ENCODE data around the gene TRIOBP.

Gene TRIOBP

GRCh38 chr22:37731804-37732471, 35.1 kb downstream of the TRIOBP start:
- DNase-seq (ENCODE audit: low spot score), result no peak

GRCh38 chr22:37732699-37733607, 36.1 kb downstream of the TRIOBP start:
- DNase-seq (ENCODE audit: low spot score), result no peak

- DNase-seq (ENCODE audit: low spot score), result no peak
Observed at GRCh38 chr22:37733625-37734401, 37.0 kb downstream of the TRIOBP start.

- no peak for DNase-seq (ENCODE audit: low spot score)
Observed at GRCh38 chr22:37734402-37734700, 37.5 kb downstream of the TRIOBP start.

- peak; percentile 79 for DNase-seq (ENCODE audit: low spot score)
Observed at GRCh38 chr22:37734964-37735451, 38.2 kb downstream of the TRIOBP start.

GRCh38 chr22:37739035-37739434, 42.2 kb downstream of the TRIOBP start:
- DNase-seq (ENCODE audit: low spot score), result peak; percentile 60

- DNase-seq (ENCODE audit: low spot score), result no peak
Observed at GRCh38 chr22:37739611-37740049, 42.8 kb downstream of the TRIOBP start.

GRCh38 chr22:37740455-37741311, 43.8 kb downstream of the TRIOBP start:
- DNase-seq (ENCODE audit: low spot score), result no peak

- peak; percentile 90 for DNase-seq (ENCODE audit: low spot score)
Observed at GRCh38 chr22:37741312-37741795, 44.5 kb downstream of the TRIOBP start.

GRCh38 chr22:37742376-37743171, 45.7 kb downstream of the TRIOBP start:
- DNase-seq (ENCODE audit: low spot score), result peak; percentile 82

- DNase-seq (ENCODE audit: low spot score), result no peak
Observed at GRCh38 chr22:37744589-37744988, 47.7 kb downstream of the TRIOBP start.

- DNase-seq (ENCODE audit: low spot score), result peak; percentile 94
Observed at GRCh38 chr22:37745548-37746365, 48.9 kb downstream of the TRIOBP start.

- DNase-seq (ENCODE audit: low spot score), result no peak
Observed at GRCh38 chr22:37746366-37747079, 49.7 kb downstream of the TRIOBP start.

GRCh38 chr22:37747080-37747714, 50.3 kb downstream of the TRIOBP start:
- DNase-seq (ENCODE audit: low spot score), result no peak

GRCh38 chr22:37747715-37748100, 50.9 kb downstream of the TRIOBP start:
- DNase-seq (ENCODE audit: low spot score), result no peak

GRCh38 chr22:37748659-37749058, 51.8 kb downstream of the TRIOBP start:
- no peak for DNase-seq (ENCODE audit: low spot score)

- no peak for DNase-seq (ENCODE audit: low spot score)
Observed at GRCh38 chr22:37749226-37749625, 52.4 kb downstream of the TRIOBP start.

- no peak for DNase-seq (ENCODE audit: low spot score)
Observed at GRCh38 chr22:37749831-37750595, 53.2 kb downstream of the TRIOBP start.

Measured in AG08396 (cell line).